Activated CD8-positive, alpha-beta memory T cell treated with anti-CD3 and anti-CD28 coated beads, Interleukin-2, amount 50 U/mL, for 24 hours (primary cell): ENCODE measurements around the gene RAB27B.

Experiments
- DNase-seq: peaks from one replicate; pipeline ENCODE4 v3.0.0-alpha.2; 2020; ENCODE audit errors: extremely low read depth

RAB27B gene

DNA sequence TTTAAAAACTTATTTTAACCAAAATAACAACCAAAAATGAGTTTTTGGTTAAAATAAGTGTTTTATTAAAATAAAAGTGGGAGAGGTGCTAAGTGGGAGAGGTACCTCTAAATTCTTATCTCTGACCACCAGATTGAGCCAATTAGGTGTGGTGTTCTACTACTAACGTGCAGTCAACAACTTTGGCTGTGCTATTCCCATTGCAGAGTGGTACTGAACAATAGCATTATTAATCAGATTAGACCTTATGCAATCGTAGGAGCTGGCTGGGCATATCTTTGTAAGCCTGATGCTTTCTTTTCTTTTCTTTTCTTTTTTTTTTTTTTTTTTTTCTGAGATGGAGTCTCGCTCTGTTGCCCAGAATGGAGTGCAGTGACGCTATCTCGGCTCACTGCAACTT is 38.9 kb downstream of the RAB27B start:
- no peak for DNase-seq

DNA sequence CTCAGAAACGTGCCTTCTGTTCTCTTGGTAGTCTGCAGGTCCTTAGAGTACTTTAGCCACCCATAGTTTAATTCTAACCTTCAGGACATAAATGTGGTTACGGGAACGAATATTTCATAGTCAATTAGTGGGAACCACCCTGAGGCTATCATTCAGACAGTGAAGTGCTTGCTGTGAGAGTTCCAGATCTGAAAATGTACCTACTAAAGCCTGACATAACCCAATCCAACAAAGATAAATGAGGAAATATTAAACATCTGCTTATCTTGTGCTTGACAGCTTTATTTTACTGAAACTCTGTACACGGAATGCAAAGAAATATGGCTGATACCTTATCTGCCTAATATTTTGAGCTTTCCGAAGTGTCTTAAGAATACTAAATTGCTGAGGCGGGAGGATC is 43.0 kb downstream of the RAB27B start:
- no peak for DNase-seq

DNA sequence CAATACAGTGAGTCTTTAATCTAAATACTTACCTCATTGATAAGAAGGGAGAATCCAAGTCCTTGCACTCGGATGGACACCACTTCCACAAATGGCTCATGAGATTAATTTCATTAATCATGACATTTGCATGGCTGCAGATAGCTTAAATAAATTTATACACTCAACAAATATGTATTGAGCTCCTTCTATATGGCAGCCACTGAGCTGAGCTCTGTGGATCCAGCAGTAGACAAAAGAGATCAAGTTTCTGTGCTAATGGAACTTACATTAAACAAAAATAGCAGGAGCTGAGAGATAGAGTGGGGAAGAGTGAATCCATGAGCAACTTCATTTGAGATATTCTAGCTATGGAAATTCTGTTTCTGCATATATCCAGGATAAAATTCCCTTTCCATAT is 44.4 kb downstream of the RAB27B start:
- DNase-seq, result no peak

DNA sequence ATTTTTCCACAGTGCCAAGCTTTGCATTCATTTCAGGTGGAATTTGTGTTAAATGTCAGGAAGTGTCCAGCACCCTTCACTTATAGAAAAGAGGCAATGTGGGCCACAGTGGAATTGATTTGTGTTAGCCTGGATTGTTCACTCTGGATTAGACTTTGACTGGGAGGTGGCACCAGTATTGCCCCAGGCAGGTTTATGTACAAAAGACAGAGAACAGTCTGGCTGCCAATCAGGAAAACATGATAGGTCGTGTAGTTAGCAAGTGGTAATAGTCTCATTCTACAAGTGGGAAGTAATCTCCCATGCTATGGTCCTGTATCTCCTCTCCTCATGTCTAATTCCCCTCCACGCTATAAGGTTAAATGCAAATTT is 45.6 kb downstream of the RAB27B start:
- DNase-seq, result no peak

DNA sequence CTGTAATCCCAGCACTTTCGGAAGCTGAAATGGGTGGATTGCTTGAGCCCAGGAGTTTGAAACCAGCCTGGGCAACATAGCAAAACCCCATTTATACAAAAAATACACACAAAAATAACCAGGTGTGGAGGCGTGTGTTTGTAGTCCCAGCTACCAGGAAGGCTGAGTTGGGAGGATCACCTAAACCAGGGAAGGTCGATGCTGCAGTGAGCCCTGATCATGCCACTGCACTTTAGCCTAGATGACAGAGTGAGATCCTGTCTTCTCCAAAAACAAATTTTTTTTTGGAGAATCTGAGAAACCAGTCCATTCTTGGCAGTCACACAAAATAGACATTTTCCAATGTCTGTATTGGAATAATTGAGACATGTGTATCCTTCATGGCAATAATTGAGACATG is 46.8 kb downstream of the RAB27B start:
- DNase-seq, result no peak

DNA sequence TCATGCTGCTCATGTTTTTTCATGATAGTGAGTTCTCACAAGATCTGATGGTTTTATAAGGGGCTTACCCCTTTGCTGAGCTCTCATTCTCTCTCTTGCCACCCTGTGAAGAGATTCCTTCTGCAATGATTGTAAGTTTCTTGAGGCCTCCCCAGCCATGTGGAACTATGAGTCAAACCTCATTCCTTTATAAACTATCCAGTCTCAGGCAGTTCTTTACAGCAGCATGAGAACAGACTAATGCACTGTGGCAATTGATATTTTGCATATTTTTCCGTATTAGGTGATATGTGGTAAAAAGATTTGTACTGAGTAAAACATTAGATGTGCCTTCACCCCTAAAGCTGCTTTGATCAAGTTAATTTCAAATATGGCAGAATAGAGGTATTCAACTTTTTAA is 48.8 kb downstream of the RAB27B start:
- DNase-seq, result no peak

DNA sequence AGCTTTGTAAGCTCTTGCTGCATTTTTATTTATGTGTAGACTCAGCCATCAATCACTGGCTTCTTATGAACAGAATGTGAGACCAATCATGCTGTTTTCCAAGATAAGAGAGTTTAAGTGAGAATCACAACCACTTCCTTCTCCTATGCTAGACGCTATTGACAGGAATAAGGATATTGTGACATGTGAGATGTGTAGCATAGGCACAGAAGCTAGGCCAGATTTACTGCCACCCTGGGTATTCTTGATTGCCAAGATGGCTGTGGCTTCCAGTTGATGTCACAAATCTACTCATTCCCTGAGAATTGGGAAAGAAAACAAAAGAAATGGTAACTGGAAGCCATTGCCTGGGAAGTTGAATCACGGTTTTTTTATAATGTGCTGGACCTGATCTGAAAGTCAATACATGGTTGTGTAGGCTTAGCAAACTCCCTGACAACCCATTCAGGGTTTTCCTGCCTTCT is 49.9 kb downstream of the RAB27B start:
- DNase-seq, result no peak

DNA sequence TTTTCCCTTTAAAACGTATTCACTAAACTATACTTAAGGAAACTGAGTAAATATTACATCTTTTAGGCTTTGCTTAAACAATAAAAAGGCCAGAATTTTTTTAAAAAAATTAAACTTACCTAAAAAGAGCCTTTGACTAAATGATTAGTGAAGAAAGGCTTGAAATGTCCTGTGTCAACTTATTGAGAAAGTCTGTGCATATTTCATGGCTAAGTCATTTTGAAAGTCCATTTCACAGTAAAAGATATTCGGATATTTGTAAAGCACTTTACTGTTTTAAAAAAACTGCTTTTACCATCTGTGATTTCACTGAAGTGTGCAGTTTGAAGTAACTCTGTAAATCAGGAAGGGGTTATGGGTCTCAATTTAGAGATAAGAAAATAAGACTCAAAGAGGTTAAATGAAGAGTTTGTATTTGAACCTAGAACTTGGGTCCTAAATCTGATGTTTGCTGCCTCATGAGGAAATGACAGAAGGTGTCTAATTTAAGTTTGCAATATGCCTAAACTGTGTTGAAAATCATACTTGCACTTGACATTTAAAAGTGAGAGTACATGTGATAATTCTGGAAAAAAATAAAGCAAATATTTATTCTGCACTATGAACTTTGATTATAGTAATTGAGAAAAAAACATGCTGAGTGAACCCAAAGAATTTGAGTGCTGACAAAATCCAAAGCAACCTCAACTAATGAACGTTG is 50.5 kb downstream of the RAB27B start:
- no peak for DNase-seq

DNA sequence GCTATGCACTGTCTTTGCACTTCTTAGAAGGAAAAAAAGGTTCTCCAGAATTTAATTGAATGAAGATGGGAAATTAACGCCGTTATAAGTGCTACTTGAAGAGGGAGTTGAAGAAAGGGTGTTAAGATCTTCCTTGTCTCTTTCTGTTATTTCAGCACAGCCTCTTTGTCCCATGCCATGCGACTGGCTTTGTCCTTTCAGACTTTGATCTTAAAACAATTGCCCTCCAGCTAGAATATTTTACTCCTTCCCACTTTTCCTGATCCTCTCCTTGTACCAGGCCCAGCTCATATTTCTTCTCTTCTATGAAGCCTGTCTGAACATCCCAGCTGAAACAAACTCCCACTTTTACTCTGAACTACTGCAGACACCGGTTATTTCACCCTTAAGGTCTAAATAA is 51.4 kb downstream of the RAB27B start:
- DNase-seq, result no peak

DNA sequence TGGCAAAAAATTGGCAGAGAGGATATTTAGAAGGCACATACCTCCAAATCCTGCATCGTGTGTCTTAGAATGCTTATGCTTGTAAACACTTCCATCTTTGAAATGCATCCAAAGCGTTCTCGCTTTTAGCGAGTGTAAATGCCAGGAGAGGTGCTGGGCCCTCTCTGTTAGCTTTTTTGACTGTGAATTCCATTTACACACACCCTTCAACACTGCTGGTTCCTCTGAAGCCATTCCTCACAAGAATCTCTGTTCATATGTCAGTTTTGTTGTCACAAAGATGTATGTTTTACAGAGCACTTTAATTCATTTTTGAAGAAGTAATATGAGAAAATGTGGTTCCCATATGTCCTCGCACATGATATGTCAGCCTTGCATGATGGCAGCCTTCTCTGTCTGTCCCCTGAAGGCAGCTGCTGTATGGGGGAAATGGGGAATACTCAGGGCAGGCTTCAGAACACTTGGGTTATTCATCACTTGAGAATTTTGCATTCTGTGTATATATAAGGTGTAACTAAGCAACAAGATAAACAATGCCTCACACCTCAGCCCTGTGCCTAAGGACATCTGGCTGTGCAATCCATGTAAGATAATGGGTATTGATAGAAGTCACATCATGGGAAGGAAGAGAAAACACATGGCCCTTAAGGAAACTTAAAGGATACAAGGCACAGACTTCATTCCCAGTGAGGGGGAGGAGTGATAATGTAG is 52.3 kb downstream of the RAB27B start:
- no peak for DNase-seq

DNA sequence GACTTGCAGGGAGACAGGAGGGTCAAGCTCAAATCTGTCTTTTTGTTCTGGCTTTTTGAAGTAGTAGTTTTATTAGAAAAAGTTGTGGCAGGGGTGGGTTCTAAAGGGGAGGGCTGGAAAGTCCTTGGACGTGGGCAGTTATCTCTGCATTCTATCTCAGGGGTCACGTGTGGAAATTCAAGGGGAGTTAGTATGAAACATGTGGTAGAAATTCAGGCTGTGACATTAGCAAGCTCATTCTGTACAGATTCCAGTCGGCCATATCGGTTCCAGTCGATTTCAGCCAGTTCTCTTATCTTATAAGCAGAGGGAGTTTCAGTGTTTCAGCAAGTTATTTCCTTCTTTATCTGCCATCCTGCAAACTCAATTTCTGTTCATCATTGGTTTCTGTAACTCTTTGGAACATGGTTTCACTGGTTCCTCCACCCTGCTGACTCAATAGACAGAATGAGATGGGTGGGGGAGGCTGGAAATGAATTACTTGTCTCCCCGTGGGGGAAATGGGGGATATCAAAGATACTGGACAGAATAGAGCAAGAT is 53.0 kb downstream of the RAB27B start:
- DNase-seq, result no peak

DNA sequence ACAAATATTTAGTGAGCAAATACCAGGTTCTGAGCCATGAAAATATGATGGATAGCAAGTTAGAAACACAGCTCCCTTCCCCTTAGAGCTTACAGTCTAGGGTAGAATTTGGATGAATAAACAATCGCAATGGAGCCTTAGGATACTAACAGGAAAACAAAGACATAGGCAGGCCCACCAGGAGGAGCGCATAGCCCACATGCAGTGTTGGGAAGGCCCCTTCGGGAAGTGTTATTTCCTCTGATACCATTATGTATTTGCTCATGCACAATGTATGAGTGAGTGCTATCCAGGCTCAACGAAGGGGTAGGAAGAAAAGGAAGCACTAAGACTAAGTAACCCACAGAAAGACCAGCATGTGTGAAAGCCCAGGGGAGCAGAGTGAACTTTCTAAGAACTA is 54.0 kb downstream of the RAB27B start:
- no peak for DNase-seq

DNA sequence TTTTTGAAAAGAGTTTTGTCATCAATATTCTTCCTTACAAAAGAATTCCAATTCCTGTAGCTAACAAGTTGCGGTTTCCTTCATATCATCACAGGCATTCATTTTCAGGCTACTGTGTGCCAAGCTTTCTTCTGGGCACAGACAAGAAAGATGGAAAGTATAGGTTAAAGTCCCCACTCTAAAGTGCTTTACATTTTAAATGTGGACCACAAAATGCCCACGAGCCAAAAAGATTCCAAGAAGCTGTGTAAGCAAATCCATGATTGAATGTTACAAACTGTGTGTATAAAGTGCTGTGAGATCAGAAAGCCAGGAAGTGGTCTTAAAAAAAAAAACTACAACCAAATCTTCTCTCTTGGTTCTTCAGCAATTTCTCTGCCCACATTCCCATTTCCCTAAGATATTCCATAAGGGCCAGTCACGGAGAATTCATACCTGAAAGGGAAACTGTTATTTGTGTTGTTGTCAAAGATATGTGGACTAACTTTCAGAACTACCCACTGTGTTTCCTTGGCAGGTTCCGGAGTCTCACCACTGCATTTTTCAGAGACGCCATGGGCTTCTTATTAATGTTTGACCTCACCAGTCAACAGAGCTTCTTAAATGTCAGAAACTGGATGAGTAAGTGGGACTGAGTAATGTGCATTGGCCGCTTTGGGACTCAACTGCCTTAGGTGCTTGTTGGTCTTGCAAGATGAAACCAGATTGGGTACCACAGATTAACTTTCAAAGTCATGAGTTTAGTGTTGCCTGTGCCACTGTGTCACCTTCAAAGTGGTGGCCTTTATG is 55.7 kb downstream of the RAB27B start:
- DNase-seq, result no peak

DNA sequence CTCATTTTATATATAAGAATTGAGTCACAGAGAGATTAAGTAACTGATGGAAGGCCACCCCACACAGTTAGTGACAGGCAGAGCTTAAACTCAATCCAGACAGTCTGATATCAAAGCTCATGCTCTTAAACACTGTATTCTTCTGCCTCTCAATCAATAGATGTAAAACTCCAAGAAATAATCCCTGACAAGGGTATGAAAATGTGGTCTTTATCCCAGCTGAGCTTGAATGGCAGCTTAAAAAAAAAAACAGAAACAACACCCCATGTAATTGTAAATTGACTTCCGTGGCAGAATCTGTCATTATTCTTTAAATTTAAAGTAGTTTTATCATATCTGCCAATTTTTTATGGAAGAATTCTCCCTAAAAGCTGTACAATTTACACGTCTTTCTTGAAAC is 60.1 kb downstream of the RAB27B start:
- no peak for DNase-seq

DNA sequence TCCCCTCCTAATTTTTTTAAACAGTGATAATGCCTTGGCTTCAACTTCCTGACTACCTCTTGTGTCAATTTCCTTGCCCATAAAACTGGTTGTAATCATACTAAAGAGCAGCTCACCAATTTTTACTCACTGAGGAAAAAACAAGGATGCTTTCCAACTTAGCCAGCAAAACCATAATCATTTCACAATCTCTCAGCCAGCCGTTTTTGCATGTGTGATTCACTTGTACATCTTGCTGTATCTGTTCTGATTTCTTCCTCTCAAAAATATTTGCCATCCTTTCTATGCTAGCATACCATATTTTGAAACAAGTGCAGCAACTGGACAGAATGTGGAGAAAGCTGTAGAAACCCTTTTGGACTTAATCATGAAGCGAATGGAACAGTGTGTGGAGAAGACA is 60.7 kb downstream of the RAB27B start:
- DNase-seq, result no peak

DNA sequence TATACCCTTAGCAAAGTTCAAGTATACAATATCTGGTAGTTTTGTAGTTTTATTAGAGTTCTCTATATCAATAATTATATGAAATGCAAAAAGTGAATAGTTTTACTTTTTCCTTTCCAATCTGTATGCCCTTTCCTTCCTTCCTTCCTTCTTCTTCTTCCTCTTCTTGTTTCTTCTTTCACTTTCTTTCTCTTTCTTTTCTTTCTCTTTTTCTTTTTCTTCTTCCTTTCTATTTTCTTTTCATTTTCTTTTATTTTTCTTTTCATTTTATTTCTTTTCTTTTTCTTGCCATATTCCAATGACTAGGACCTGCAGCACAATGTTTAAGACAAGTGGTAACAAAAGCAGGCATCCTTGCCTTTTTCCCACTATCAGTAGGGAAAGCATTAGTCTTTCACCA is 71.2 kb downstream of the RAB27B start:
- DNase-seq, result no peak

DNA sequence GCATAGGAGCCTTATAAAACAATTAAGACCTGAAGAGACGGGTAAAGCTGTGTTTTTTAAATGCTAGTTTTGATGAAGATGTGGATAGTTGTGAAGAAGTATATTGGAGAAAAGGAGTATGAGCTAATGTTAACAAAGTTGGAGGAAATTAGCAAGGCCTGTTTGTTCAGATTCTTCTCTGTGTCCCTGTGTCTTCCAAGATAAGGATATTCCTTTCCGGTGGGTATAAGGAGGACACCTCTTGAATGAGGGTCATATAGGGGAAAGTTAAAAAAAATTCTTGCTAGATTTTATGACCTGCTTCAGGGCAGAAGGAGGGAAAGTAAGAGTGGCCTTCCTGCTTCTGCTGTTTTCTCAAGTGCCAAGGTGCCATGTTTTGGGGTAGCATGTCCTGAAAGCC is 72.0 kb downstream of the RAB27B start:
- no peak for DNase-seq

DNA sequence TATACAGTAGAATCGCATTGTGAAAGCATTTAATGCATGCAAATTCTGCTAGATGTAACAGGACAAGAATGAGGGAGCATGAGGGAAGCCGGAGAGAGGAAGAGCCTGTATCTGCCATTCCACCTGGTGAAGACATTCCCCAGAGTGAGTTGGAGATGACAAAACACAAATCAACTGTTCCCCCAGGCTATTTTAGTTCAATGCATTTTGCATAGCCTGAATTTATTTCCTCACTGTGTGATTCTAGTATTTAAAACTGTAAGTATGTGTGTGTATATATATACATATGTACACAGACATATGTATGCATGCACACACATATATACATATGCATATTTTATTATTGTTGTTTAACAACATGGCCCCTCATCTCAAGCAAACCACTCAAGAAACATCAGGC is 76.3 kb downstream of the RAB27B start:
- no peak for DNase-seq

DNA sequence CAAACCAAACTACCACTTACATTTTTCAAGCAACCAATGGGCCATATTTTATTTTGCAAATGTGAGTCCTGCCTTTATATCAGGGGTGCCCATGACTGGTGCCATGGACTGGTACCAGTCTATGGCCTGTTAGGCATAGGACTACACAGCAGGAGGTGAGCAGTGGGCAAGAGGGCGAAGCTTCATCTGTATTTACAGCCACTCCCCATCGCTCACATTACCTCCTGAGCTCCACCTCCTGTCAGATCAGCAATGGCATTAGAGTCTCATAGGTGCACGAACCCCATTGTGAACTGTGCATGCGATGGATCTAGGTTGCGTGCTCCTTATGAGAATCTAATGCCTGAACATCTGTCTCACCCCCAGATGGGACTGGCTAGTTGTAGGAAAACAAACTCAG is 77.4 kb downstream of the RAB27B start:
- DNase-seq, result no peak

DNA sequence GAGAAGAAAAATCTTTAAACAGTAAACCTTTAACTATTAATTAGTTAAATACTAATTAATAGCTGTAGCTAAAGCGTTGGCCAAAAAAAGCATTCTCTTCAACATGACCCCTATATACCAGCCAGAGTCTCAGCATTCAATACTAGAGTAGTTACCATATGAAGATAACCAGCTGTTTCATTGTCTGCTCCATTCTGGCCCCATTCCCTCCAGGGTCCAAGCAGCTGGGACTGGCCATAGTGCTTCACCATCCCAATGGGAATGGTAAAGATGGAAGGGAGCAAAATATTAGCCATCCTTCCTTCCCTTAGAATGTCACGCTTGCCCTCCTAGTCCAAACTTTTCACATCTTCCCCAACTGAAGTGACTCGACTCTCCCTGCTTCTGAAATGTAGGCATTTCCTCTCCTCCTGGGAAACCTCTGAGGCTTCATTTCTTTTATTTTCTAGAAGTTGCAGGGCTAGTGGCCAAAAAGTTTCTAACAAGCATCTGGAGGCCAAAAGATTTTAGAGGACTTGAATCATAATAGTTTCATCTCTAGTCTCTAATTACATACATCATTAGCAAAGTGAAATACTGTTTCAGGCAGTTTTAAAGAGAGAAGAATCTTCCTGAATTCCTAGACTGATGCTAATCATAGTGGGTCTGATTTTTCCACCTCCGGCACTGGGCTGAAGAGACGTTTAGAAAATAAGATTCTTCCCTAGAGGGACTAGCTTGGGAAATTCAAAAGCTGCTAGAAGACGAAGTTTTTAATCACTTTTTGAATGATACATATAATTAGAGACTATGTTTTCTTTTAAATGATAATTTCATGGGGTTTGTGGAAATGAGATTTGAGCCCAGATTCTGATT is 78.3 kb downstream of the RAB27B start:
- DNase-seq, result no peak

DNA sequence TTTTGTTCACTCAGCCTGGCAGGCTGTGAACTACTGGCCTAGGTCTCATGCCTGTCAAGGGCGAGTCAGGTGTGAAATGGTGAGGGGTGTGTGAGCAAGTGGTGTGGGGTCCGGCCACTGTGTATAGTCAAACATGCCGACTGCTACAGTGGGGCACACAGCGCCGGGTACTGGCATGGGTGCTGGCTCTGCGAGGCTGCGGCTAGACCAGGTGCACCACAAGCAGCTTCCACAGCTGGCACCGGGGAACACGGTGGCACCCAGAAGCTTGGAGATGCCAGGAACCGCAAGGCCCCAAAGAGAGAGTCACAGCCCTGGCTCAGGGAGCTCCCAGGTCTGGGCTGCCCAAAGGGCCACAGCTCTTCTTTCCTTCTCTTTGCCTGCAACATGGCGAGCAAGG is 81.3 kb downstream of the RAB27B start:
- no peak for DNase-seq
